SK-N-SH (cell line): Measurements from ENCODE around the gene GAMT.

Source experiments
- CTCF ChIP-seq: fragments of 200-600 bp; sonication (generic); IDR thresholded peaks from 2 replicates; pipeline ENCODE4 v1.6.1; 2017; ENCODE audit warnings: antibody characterized with exemption, mild to moderate bottlenecking, moderate library complexity
- EP300 ChIP-seq, 2 experiments: IDR thresholded peaks; 2 replicates each; pipeline versions ENCODE4 v1.4.0 to v1.6.1; 2012; ENCODE audit warnings: borderline replicate concordance in 1 of 2, low read depth in 1 of 2, low read length in 1 of 2
- FOXM1 ChIP-seq: IDR thresholded peaks from 2 replicates; pipeline ENCODE4 v1.4.0; 2012; ENCODE audit warnings: low read depth, mild to moderate bottlenecking
- MAX ChIP-seq: IDR thresholded peaks from 2 replicates; pipeline ENCODE4 v1.4.0; 2012; ENCODE audit warnings: low read depth
- POLR2AphosphoS5 ChIP-seq: IDR thresholded peaks from 2 replicates; pipeline ENCODE4 v1.6.1; 2012; ENCODE audit warnings: low read depth, low read length
- REST ChIP-seq: IDR thresholded peaks from 2 replicates; pipeline ENCODE4 v1.6.1; 2012; ENCODE audit warnings: mild to moderate bottlenecking, low read depth, low read length, moderate library complexity
- TAF1 ChIP-seq: IDR thresholded peaks from 2 replicates; pipeline ENCODE4 v1.6.1; 2012; ENCODE audit warnings: low read depth, mild to moderate bottlenecking, low read length, moderate library complexity, borderline replicate concordance
- USF1 ChIP-seq: IDR thresholded peaks from 2 replicates; pipeline ENCODE4 v1.4.0; 2012; ENCODE audit warnings: low read depth, borderline replicate concordance
- ZBTB33 ChIP-seq: IDR thresholded peaks from 2 replicates; pipeline ENCODE4 v1.4.0; 2012; ENCODE audit warnings: low read depth, borderline replicate concordance

DNA sequence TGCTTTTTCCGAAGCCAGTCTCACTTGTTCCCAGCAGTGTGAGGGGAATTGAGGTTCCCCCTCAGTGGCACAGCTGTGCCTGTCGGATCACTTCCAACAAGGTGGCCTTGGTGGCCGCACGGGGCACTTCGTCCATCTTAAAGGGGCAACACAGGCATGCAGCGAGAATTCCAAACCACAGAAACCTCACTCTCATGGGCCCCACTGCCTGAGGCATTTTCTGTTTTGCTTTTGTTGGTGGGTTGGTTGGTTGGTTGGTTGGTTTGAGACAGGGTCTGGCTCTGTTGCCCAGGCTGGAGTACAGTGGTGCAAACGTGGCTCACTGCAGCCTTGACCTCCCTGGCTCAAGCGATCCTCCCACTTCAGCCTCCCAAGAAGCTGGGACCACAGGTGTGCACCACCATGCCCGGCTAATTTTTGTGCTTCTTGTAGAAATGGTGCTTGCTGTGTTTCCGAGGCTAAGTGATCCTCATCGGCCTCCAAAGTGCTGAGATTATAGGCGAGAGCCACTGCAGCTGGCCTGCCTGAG, 21.3 kb downstream of the GAMT start:
- TF ChIP-seq CTCF (no peak), TAF1 (no peak), EP300 (IDR thresholded peaks at IDR 0.05; ENCODE audit: borderline replicate concordance in 1 of 2, low read depth in 1 of 2, low read length in 1 of 2) (no peak), ZBTB33 (no peak), MAX (no peak), REST (no peak), FOXM1 (no peak), POLR2AphosphoS5 (no peak), USF1 (no peak)
